IMR-90 (cell line): ENCODE data around the gene CAMKMT. TPM values are rescaled to one million over a fixed set of nuclear protein-coding genes. Genes with fewer than 3 reads are reported as not detected.

Experiments used
- ATAC-seq: fragments of 200-7000 bp; cut with Tn5 transposase; 2 replicates; pipeline ENCODE4 v1.9.1; 2020; ENCODE audit warnings: low read depth, mild to moderate bottlenecking, moderate library complexity
- BruUV-seq: library from RNA; stranded (reverse); fragments of 400-500 nt; replicated peaks from 2 replicates; lab custom pipeline; 2021; lab: Mats Ljungman, UMichigan
- CTCF ChIA-PET: fragments of 300-600 bp; formaldehyde crosslinking; extraction: SDS; loops from one replicate; lab custom pipeline; 2021; ENCODE audit warnings: antibody characterized with exemption; lab: Yijun Ruan, JAX
- POLR2A ChIA-PET: fragments of 300-600 bp; sonication (Branson Sonifier 250); formaldehyde crosslinking; loops from one replicate; lab custom pipeline; 2022; ENCODE audit warnings: antibody characterized with exemption; ENCODE audit not compliant: unreplicated experiment; lab: Charles Lee
- DNase-seq: peaks from one replicate; pipeline ENCODE4 v3.0.0; 2013
- H2AFZ ChIP-seq: replicated peaks from 2 replicates; pipeline ENCODE3; 2013; ENCODE audit warnings: low read length, mild to moderate bottlenecking; ENCODE audit not compliant: poor library complexity
- H2AK5ac ChIP-seq: 2 replicates; pipeline ENCODE4 v1.6.1; 2013; ENCODE audit warnings: low read depth, low read length, inconsistent platforms
- H2AK9ac ChIP-seq: replicated peaks from 2 replicates; pipeline ENCODE3; 2013; ENCODE audit warnings: mild to moderate bottlenecking, low read depth, low read length, moderate library complexity; ENCODE audit not compliant: poor library complexity
- H2BK120ac ChIP-seq: 2 replicates; pipeline ENCODE4 v1.6.1; 2013; ENCODE audit warnings: low read depth, low read length, inconsistent platforms
- H2BK15ac ChIP-seq: 3 replicates; pipeline ENCODE4 v1.6.1; 2013; ENCODE audit warnings: low read depth, low read length, inconsistent platforms
- H2BK20ac ChIP-seq: 2 replicates; pipeline ENCODE4 v1.6.1; 2013; ENCODE audit warnings: low read depth, mild to moderate bottlenecking, inconsistent platforms, low read length, moderate library complexity
- H2BK5ac ChIP-seq: 2 replicates; pipeline ENCODE4 v1.6.1; 2013; ENCODE audit warnings: mild to moderate bottlenecking, low read depth, low read length, inconsistent platforms; ENCODE audit not compliant: poor library complexity, severe bottlenecking
- H3K14ac ChIP-seq: replicated peaks from 2 replicates; pipeline ENCODE4 v1.6.1; 2013; ENCODE audit warnings: low read depth, low read length, inconsistent platforms
- H3K18ac ChIP-seq: 2 replicates; pipeline ENCODE4 v1.6.1; 2013; ENCODE audit warnings: low read depth, low read length, control low read depth
- H3K23ac ChIP-seq: 2 replicates; pipeline ENCODE4 v1.6.1; 2013; ENCODE audit warnings: low read depth, low read length, inconsistent platforms
- H3K27ac ChIP-seq: 2 replicates; pipeline ENCODE4 v1.5.1; 2013; ENCODE audit warnings: mild to moderate bottlenecking, control low read depth, low read length; ENCODE audit not compliant: insufficient read depth
- H3K27me3 ChIP-seq: 2 replicates; pipeline ENCODE4 v1.6.1; 2013; ENCODE audit warnings: low read length; ENCODE audit not compliant: control insufficient read depth, insufficient read depth
- H3K36me3 ChIP-seq: 2 replicates; pipeline ENCODE4 v1.6.1; 2013; ENCODE audit warnings: low read length, mixed read lengths; ENCODE audit not compliant: control insufficient read depth, insufficient read depth
- H3K4ac ChIP-seq: 2 replicates; pipeline ENCODE4 v1.6.1; 2013; ENCODE audit warnings: low read depth, low read length, inconsistent platforms
- H3K4me1 ChIP-seq: 2 replicates; pipeline ENCODE4 v1.6.1; 2013; ENCODE audit warnings: low read length, mixed read lengths; ENCODE audit not compliant: control insufficient read depth, insufficient read depth
- H3K4me2 ChIP-seq: 2 replicates; pipeline ENCODE4 v1.6.1; 2013; ENCODE audit warnings: low read depth, mild to moderate bottlenecking, control low read depth, low read length, moderate library complexity
- H3K4me3 ChIP-seq: 2 replicates; pipeline ENCODE4 v1.5.1; 2013; ENCODE audit warnings: low read depth, mild to moderate bottlenecking, control low read depth, low read length, moderate library complexity; ENCODE audit not compliant: insufficient read depth
- H3K56ac ChIP-seq: 2 replicates; pipeline ENCODE4 v1.6.1; 2013; ENCODE audit warnings: low read length, inconsistent platforms; ENCODE audit not compliant: insufficient read depth; ENCODE audit errors: extremely low read depth
- H3K79me1 ChIP-seq, 2 experiments: 2 replicates each; pipeline ENCODE4 v1.6.1; 2013; ENCODE audit warnings: low read length in 2 of 2, inconsistent platforms in 1 of 2, low read depth in 1 of 2
- H3K9ac ChIP-seq: 2 replicates; pipeline ENCODE4 v1.6.1; 2013; ENCODE audit warnings: low read depth, low read length, control low read depth
- H3K9me1 ChIP-seq: 2 replicates; pipeline ENCODE4 v1.6.1; 2013; ENCODE audit warnings: low read length, inconsistent platforms; ENCODE audit not compliant: insufficient read depth
- H3K9me3 ChIP-seq: 2 replicates; pipeline ENCODE4 v1.6.1; 2013; ENCODE audit warnings: low read length; ENCODE audit not compliant: control insufficient read depth, insufficient read depth
- H4K20me1 ChIP-seq: 2 replicates; pipeline ENCODE4 v1.6.1; 2013; ENCODE audit warnings: low read length, inconsistent platforms; ENCODE audit not compliant: insufficient read depth
- H4K5ac ChIP-seq: 2 replicates; pipeline ENCODE4 v1.6.1; 2013; ENCODE audit warnings: mild to moderate bottlenecking, low read depth, low read length, control low read depth
- H4K8ac ChIP-seq, 2 experiments: 2 replicates each; pipeline ENCODE4 v1.6.1; 2013; ENCODE audit warnings: low read depth in 2 of 2, low read length in 2 of 2, control low read depth in 1 of 2, inconsistent platforms in 1 of 2
- H4K91ac ChIP-seq: 2 replicates; pipeline ENCODE4 v1.6.1; 2013; ENCODE audit warnings: low read depth, low read length, inconsistent platforms; ENCODE audit not compliant: insufficient read depth
- CHD1 ChIP-seq: IDR thresholded peaks from 2 replicates; pipeline ENCODE4 v1.6.1; 2012; ENCODE audit warnings: low read depth, low read length, improper control_type of control experiment
- FOS ChIP-seq: fragments of 150-350 bp; IDR thresholded peaks from 2 replicates; pipeline ENCODE4 v1.6.1; 2016; ENCODE audit warnings: low read depth, low read length
- MAFK ChIP-seq: IDR thresholded peaks from 2 replicates; pipeline ENCODE4 v1.6.1; 2012; ENCODE audit warnings: low read depth, low read length, improper control_type of control experiment
- MXI1 ChIP-seq: IDR thresholded peaks from 2 replicates; pipeline ENCODE4 v1.6.1; 2012; ENCODE audit warnings: low read depth, mild to moderate bottlenecking, low read length, moderate library complexity, borderline replicate concordance
- NFE2L2 ChIP-seq: fragments of 150-350 bp; IDR thresholded peaks from 2 replicates; pipeline ENCODE4 v1.6.1; 2016; ENCODE audit warnings: low read depth, mild to moderate bottlenecking, low read length
- POLR2A ChIP-seq: IDR thresholded peaks from 2 replicates; pipeline ENCODE4 v1.6.1; 2012; ENCODE audit warnings: mild to moderate bottlenecking, low read depth, low read length
- RAD21 ChIP-seq: IDR thresholded peaks from 2 replicates; pipeline ENCODE4 v1.6.1; 2012; ENCODE audit warnings: low read length, improper control_type of control experiment
- RCOR1 ChIP-seq: IDR thresholded peaks from 2 replicates; pipeline ENCODE4 v1.6.1; 2012; ENCODE audit warnings: mild to moderate bottlenecking, low read length, improper control_type of control experiment; ENCODE audit not compliant: insufficient replicate concordance
- RFX5 ChIP-seq: IDR thresholded peaks from 2 replicates; pipeline ENCODE4 v1.8.0; 2012; ENCODE audit warnings: low read depth, mild to moderate bottlenecking, low read length, moderate library complexity
- WGBS, 2 experiments: methylation state at CpG; one replicate each; pipeline versions ENCODE4 v1.1.5 to v1.1.7; 2013; ENCODE audit warnings: missing lambda C conversion rate in 2 of 2; ENCODE audit not compliant: insufficient read length in 1 of 2; ENCODE audit errors: extremely low coverage in 2 of 2; 5-methylcytosine and 5-hydroxymethylcytosine counted together
- dilution Hi-C: fragments of 300-500 bp; cut with HindIII; formaldehyde crosslinking; loops from one replicate; pipeline ENCODE4 v1.14.3; 2018; ENCODE audit warnings: low sequenced_read_pairs; ENCODE audit not compliant: unreplicated experiment
- in situ Hi-C: fragments of 300-500 bp; cut with MboI; formaldehyde crosslinking; loops from 3 replicates; pipeline ENCODE4 v1.14.3; 2019; ENCODE audit warnings: low sequenced_read_pairs, inconsistent platforms, mixed read lengths
- intact Hi-C: fragments of 100-400 bp; cut with micrococcal nuclease; formaldehyde crosslinking; loops from 2 replicates; pipeline ENCODE4 v1.10.0; 2022
- polyA plus RNA-seq, 3 experiments: library from polyadenylated mRNA; depleted of rRNA; stranded (reverse); fragments of >200 nt; gene quantifications; 2 replicates each; pipeline ENCODE4 v1.2.3, GENCODE V29; 2012; ENCODE audit warnings: low replicate concordance in 1 of 3
- total RNA-seq: library from RNA; depleted of rRNA; stranded (reverse); fragments of >200 nt; gene quantifications from 2 replicates; pipeline ENCODE4 v1.2.3, GENCODE V29; 2012
- TF ChIP-seq, protein P1 (sequence below): fragments of 150-350 bp; IDR thresholded peaks from 2 replicates; pipeline ENCODE4 v1.6.1; 2016; ENCODE audit warnings: low read depth, mild to moderate bottlenecking, low read length, moderate library complexity, borderline replicate concordance

Gene CAMKMT
- total and polyA plus RNA-seq, 2 of the 4 experiments (the other 2 are of a cell fraction), result 4.4 to 6.8 TPM

DNA sequence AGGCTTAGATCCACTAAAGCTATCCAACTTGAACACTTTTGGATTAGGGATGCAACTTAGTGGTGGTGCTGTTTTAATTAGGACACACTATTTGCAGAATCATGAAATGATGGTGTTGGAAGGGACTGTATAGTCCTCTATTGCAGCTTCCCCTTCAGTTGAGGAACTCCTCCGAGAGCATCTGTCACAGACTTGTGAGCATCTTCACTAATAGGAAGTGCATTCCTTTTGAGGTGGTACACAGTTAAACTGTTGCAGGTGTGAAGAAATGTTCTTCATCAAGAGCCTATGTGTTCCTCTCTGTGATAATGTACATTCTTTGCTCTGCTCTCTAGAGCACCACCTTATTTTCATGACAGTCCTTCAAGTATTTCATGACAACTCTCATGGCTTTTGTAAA is 197.4 kb downstream of the CAMKMT start:
- intact Hi-C loops (no loop called here), dilution Hi-C loops (no loop called here), in situ Hi-C loops (no loop called here)
- Histone ChIP-seq H3K56ac (no peak overlapping the region), H3K4ac (no peak overlapping the region), H3K36me3 (no peaks in the 10 kb centered on the region), H3K4me3 (no peak overlapping the region), H2BK20ac (no peak overlapping the region), H2BK120ac (no peak overlapping the region), H3K79me1 (no peaks in the 10 kb centered on the region), H4K91ac (no peak overlapping the region), H4K8ac (no peak overlapping the region), H3K4me1 (no peaks in the 10 kb centered on the region), H3K9me1 (no peaks in the 10 kb centered on the region), H4K5ac (no peak overlapping the region), H2BK5ac (no peak overlapping the region), H2AFZ (no peak overlapping the region), H3K9me3 (no peaks in the 10 kb centered on the region), H3K27ac (no peak overlapping the region), H3K14ac (no peak overlapping the region), H3K9ac (no peak overlapping the region), H3K23ac (no peak overlapping the region), H2BK15ac (no peak overlapping the region), H3K4me2 (no peak overlapping the region), H4K20me1 (no peaks in the 10 kb centered on the region), H2AK5ac (no peak overlapping the region), H2AK9ac (no peak overlapping the region), H3K18ac (no peak overlapping the region), H3K27me3 (no peaks in the 10 kb centered on the region)
- ChIA-PET POLR2A (no interaction called here), CTCF (no interaction called here)
- WGBS, 2 experiments, result no CpG with 5 or more reads among the region's 1 CpG
- no TSS peak for BruUV-seq
- DNase-seq, result no peak
- ATAC-seq, result no peak
- TF ChIP-seq, protein P1, sequence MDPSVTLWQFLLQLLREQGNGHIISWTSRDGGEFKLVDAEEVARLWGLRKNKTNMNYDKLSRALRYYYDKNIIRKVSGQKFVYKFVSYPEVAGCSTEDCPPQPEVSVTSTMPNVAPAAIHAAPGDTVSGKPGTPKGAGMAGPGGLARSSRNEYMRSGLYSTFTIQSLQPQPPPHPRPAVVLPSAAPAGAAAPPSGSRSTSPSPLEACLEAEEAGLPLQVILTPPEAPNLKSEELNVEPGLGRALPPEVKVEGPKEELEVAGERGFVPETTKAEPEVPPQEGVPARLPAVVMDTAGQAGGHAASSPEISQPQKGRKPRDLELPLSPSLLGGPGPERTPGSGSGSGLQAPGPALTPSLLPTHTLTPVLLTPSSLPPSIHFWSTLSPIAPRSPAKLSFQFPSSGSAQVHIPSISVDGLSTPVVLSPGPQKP, result no peak
- TF ChIP-seq NFE2L2 (no peak), RCOR1 (no peak), FOS (no peak), CHD1 (no peak), RFX5 (no peak), MXI1 (no peak), RAD21 (no peak), POLR2A (no peak), MAFK (no peak)
